NCI-H187 treated with DMSO at 0.1 percent for 48 hours (cell line): ENCODE data around the gene MTMR12.
"Not testable (repeated sequence)": the region's sequence is repeated elsewhere in the genome, so short reads cannot be mapped to it uniquely, and the experiment has no call there.

ENCODE experiments used
- DNase-seq: peaks from one replicate; lab custom pipeline; 2025; lab: John Stamatoyannopoulos, UW

The MTMR12 gene

DNA sequence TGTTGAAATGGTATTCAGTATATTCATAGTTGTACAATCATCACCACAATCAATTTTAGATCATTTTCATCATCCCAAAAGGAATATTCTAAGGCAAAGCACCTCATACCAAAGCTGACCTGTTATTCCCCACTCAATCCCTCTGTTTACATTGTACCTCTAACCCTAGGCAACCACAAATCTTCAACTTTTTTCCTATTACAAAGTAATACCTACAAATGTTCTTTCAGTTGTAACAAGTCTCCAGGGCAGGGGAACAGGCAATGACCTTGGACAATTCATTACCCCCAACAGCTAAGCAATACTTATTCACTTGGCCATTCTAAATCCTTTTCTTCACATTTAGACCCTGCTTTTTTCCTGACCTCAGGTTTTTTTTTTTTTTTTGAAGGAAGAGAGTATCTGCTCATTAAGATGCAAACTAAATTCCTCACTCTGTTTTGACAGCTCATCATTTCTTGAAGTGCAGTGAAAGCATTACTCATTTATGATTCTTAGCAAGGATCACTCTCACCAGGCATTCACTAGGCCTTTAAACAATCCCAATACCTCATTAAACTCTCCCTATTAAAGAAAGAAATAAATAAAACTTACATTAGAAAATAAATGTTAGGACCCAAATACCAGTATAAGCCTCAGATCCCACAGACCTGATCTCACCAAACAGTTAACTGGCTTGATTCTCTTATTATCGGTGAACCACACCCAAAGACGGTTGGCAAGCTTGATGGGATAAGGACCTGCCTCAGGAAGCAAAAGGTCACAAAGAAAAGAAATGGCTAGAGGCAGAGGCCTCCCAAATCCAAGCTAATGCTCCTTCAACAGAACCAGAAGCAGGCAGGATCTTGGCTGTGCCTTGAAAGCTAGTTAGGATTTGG lies 15.3 kb downstream of the MTMR12 start:
- DNase-seq = no peak

DNA sequence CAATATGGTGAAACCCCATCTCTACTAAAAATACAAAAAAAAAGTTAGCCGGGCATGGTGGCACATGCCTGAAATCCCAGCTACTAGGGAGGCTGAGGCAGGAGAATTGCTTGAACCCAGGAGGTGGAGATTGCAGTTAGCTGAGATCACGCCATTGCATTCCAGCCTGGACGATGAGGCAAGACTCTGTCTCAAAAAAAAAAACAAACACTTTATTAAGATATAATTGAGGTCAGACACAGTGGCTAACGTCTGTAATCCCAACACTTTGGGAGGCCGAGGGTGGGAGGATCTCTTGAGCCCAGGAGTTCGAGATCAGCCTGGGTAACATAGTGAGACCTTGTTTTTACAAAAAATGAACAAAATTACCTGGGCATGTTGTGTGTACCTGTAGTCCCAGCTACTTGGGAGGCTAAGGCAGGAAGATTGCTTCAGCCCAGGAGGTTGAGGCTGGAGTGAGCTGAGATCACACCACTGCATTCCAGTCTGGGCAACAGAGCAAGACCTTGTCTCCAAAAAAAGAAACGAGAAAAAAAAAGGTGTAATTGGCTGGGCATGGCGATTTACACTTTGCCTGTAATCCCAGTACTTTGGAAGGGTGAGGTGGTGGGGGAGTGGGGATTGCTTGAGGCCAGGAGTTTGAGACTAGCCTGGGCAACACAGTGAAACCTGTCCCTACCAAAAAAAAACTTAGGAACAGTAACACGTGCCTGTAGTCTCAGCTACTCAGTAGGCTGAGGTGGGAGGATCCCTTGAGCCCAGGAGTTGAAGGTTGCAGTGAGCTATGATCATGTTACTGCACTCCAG lies 16.6 kb downstream of the MTMR12 start:
- DNase-seq = not testable (repeated sequence)

DNA sequence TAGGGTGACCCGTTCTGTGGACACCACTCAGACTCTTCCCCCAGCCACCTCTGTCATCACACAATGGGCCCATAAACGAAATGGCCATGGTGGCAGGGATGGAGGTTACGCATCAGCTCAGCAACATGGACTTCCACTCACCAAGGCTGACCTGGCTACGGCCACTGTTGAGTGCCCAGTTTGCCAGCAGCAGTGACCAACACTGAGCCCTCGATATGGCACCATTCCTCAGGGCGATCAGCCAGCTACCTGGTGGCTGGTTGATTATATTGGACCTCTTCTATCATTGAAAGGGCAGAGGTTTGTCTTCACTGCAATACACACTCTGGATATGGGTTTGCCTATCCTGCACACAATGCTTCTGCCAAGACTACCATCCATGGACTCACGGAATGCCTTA lies 21.1 kb downstream of the MTMR12 start:
- DNase-seq = no peak

DNA sequence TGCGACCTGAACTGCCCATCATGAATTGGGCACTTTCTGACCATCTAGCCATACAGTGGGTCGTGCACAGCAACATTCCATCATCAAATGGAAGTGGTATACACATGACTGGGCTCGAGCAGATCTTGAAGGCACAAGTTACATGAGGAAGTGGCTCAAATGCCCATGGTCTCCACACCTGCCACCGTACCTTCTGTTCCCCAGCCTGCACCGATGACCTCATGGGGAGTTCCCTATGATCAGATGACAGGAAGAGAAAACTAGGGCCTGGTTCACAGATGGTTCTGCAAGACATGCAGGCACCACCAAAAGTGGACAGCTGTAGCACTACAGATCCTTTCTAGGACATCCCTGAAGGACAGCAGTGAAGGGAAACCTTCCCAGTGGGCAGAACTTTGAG lies 21.8 kb downstream of the MTMR12 start:
- no peak for DNase-seq

DNA sequence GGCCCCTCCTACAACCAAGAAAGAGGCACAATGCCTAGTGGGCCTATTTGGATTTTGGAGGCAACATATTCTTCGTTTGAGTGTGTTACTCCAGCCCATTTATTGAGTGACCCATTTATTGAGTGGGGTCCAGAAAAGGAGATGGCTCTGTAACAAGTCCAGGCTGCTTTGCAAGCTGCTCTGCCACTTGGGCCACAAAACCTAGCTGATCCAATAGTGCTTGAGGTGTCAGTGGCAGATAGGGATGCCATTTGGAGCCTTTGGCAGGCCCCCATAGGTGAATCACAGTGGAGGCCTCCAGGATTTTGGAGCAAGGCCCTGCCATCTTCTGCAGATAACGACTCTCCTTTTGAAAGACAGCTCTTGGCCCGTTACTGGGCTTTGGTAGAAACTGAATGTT lies 22.2 kb downstream of the MTMR12 start:
- not testable (repeated sequence) for DNase-seq

DNA sequence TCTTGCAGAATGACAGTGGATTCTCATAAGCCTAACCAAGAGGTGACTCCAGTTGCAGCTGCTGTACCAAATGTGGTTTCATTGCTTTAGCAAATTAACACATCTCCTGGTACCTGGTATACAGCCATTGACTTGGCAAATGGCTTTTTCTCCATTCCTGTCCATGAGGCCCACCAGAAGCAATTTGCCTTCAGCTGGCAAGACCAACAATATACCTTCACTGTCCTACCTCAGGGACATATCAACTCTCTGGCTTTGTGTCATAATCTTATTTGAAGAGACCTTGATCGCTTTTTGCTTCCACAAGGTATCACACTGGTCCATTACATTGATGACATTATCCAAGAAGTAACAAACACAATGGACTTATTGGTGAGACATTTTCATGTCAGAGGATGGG lies 22.8 kb downstream of the MTMR12 start:
- not testable (repeated sequence) for DNase-seq

DNA sequence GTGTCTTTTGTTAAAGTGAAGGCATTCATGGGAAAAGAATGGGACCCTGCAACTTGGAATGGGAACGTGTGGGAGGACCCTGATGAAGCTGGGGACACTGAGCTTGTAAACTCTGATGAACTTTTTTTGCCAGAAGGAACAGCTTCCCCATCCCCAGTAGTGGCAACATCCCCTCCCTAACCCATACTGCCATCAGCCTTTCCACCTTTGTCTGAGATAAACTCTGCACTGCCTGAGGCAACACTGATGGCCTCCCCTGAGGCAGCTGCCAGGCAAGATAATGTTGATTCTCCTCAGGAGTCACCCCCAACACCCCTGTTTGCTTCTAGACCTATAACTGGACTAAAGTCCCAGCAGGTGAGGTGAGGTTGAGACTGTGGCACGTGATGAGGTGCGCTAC lies 24.6 kb downstream of the MTMR12 start:
- not testable (repeated sequence) for DNase-seq

DNA sequence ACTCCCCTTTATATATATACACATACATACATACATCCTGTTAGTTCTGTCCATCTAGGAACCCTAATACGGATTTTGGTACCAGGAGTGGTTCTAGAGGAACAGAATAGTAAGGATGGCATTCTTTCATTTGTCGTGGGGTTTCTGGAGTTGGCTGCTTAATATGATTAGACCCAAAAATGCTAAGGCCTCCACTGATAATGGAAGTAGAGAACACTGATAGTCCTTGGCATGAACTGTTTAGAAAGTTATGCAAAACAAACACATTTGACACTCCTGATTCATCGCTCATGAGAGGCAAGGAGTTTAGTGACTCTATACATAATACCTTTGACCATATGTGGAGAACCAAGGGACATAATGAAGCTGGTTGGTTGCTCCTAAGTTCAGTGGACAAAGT lies 25.2 kb downstream of the MTMR12 start:
- DNase-seq = not testable (repeated sequence)

DNA sequence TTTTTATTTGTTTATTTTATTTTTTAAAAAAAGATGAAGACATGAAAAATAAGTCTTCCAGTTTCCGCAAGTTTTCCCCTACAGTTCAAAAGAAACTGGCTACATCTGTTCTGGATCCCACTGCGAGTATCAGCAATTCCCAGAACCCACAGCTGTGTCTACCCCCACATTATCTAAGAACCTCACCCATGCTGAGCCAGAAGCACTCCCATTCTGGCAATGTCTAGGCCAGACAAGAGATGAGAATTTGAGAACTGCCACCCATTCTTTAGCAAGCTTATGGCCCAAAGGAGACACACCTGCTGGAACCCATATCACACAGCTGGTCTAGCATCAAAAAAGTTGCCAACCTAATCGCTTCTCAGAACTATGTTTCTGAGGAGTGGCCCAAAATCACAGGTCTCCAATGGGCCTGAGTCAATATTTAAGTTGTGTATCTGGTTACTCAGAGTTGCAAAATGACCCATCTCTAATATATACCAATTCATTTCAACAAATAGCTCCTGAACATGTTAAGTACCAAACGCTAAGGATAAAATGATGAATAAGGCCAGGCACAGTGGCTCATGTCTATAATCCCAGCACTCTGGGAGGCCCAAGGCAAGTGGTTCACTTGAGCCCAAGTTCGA lies 27.1 kb downstream of the MTMR12 start:
- no peak for DNase-seq

DNA sequence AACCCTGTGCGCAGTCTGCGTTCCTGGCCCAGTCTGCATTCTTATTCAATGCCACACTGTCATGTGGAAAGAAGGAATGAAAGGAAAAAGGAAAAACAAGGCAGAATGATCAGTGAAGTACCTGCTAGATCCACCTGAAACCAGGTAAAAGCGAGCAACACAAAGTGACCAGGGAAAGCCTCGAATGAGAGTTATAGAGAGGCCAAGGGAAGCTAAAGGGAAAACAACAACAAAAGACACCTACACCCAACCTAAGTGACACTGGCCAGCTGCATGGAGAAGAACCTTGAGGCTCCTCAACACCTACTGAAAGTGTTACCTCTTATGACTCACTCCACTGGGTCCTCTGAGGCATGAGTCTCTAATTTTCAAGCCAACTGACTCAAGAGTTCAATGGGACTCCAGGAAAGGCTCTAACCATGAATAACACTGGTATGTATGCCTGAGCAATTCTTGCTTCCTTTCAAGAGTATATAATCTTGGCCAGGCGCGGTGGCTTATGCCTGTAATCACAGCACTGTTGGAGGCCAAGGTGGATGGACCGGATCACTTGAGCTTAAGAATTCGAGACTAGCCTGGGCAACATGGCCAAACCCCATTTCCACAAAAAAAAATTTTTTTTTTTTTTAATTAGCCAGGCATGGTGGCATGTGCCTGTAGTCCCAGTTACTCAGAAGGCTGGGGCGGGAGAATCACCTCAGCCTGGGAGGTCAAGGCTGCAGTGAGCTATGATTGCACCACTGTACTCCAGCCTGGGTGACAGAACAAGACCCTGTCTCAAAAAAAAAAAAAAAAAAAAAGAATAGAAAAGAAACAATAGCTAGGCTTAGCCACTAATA lies 29.0 kb downstream of the MTMR12 start:
- DNase-seq = no peak

DNA sequence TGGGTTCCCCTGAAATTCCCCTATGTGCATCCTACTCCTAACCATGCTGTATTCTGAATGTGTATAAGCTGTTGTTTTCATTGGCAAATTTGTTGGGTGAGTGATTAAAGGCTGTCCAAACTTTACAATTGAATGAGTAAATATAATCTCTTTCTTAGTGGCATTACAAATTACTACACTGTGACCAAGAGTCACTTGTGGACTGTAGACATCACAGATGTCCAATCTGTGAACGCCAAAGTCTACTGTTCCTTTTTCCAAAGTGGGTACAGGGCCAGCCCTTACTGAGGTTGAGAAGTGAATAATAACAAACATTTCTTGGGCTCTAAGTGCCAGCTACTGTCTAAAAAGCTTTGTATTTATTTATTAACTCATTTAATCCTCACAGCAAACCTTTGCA lies 29.7 kb downstream of the MTMR12 start:
- no peak for DNase-seq

DNA sequence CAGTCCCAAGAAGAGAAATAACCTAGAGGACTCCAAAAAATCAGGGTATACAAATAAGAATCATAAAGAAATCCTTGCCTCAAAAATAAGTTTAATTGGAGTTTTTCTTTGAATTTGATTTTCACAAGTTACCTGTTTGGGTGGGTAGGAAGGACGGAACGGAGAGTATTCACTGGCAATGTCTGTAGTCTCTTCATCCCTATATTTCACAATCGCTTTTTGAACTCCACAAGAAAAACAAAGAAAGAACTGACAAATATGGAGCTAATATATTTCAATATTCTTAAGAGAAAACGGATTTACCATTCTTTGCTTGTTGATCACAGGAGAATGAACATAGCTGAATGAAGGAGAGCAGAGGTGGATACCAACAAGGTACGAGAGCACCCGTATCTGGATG lies 30.1 kb downstream of the MTMR12 start:
- DNase-seq = no peak

DNA sequence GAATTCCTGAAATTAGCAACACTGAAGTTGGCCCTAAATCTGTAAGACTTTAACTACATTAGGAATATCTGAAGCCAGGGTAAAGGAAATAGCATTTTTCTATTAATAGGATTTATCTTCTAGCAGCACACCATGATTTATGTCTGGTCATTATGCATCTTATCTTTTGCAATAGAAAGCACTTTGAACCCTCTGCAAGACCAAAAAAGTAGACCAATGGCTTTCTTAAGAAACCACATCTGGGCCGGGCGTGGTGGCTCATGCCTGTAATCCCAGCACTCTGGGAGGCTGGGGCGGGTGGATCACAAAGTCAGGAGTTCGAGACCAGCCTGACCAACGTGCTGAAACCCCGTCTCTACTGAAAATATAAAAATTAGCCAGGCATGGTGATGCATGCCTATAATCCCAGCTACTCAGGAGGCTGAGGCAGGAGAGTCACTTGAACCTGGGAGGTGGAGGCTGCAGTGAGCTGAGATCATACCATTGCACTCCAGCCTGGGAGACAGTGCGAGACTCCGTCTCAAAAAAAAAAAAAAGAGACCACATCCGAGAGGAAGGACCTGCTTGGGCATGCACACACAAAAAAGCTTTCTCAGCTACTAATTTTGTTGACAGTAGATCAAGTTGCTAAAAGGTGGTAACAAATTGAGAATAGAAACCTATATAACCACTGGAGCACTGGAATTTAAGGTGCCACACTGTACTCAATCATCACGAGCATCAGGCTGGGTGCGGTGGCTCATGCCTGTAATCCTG lies 31.2 kb downstream of the MTMR12 start:
- not testable (repeated sequence) for DNase-seq

DNA sequence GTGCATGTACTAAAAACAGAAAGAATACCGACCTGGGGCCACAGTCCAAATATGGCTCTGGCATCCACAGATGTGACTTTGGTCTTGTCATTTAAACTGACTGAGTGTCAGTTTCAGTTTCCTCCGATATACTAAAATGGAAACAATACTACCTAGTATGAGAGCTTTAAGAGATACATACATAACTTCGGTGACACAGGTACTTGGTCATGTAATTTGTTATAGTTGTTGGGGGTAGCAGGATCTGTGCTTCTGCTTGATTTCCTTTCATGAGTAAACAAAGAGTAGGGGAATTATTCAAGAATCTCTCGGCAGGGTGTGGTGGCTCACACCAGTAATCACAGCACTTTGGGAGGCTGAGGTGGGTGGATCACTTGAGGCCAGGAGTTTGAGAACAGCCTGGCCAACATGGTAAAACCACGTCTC lies 32.1 kb downstream of the MTMR12 start:
- no peak for DNase-seq

DNA sequence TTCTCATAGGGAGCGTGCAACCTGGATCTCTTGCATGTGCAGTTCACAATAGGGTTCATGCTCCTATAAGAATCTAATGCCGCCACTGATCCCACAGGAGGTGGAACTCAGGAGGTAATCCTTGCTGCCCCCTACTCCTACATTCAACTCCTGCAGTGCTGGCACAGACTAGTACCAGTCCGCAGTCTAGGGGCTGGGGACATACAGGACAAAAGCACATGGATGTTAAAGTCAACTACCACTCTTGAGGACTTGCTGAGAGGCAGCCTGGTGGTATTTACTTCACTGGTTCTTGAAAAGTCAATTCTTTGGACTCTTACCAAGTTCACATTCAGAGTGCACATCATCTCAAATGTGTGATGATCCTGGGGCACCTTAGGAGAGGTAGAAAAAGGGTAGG lies 33.0 kb downstream of the MTMR12 start:
- no peak for DNase-seq

DNA sequence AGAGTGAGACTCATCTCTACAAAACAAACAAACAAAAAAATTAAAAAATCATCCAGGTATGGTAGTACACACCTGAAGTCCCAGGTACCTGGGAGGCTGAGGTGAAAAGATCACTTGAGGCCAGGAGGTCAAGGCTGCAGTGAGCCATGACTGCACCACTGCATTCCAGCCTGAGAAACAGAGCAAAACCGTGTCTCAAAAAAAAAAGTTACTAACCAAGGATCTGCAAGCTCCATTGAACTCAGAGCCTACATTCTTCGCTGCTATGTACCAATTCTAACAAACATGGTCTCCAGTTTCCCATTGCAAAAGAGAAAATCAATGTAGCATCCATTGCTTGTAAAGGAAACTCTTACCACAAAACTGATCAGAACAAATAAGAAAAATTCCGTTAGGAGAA lies 33.5 kb downstream of the MTMR12 start:
- DNase-seq = no peak

DNA sequence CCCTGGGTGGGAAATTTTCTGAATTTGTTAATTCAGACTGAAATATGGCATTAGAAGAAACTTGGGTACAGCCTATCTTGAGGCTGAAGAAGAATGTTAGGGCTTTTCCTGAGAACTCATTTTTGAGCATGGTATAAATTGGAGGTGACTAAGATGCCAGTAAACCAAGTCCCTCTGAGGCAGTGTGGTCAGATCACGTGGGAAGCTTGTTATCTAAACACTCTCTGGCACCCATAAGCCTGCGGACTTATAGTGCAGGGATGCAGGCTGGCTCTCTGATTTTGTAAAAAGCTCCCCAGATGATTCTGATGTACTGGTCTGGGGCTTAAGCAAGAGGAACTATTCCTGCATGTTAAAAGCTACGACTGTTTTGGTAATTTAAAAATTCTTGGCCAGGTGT lies 34.3 kb downstream of the MTMR12 start:
- no peak for DNase-seq

DNA sequence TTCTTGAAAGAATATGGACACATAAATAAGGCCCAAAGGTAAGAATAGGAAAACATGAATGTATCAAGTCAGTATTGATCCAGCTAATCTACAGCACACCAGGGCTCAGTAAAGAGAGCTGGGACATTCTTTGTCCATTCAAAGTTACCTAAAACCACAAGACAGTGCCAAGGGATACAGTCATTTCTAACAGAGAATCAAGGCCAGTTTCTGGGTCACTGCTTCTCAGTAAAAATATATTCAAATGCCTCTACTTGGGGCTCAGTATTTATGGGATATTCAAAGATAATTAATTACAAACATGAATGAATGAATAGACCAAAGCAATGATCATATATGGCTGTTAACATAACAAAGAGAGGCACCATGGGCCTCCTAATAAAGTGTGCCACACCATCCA lies 34.9 kb downstream of the MTMR12 start:
- no peak for DNase-seq

DNA sequence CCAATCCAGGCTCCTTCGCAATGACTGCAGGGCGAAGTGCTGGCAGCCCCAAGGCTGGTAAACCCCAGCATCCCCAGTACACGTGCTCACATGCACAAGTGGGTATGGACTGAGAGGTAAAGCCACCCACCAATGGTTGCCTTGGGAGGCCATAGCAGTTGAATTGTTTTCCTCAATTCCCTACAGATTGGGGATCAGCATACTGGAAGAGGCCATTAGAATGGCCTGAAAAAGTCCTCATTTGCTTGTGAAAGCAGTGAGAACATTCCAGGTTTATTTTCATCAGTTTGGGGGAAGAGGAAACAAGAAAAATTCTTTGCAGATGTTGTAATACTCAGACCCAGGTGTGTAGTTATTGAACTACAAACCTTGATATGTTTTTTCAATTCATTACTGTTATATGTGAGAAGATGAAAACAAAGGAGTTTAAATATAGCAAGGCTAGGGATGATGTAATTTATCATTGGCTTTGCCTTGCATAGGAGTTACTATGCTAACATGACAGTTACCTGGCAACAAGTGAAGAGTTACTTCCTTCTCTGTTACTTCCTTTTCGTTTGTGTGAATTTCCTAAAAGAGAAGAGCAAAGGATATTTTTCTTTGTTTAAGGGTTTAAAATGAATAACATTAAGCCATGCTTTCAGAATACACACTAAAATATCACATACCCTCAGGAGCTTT lies 36.4 kb downstream of the MTMR12 start:
- no peak for DNase-seq

DNA sequence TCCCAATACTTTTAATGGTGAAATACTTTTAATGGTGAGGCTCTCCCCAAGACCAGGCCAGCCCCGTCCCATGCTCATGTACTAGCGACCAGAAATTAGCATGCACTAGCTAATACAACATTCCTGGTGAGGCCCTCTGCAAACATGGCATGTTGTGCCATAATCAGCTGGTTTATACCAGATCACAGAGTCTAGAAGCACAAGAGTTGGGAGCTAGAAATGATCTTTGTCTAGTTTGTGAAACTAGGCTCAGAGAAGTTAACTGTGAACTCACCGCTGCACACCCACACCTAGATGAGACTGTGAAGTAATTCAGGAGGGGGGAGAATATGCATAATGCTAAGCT lies 37.4 kb downstream of the MTMR12 start:
- no peak for DNase-seq
